Raji (cell line): ENCODE measurements around the gene GALNT9.

Experiments
- POLR2A ChIP-seq: IDR thresholded peaks from 2 replicates; pipeline ENCODE4 v1.6.1; 2011; ENCODE audit warnings: low read depth, low read length, control low read depth; ENCODE audit not compliant: insufficient read depth

GALNT9 gene

GRCh38 chr12:132326646-132327045 is 2.7 kb downstream of the GALNT9 start:
- no peak for TF ChIP-seq POLR2A

DNA sequence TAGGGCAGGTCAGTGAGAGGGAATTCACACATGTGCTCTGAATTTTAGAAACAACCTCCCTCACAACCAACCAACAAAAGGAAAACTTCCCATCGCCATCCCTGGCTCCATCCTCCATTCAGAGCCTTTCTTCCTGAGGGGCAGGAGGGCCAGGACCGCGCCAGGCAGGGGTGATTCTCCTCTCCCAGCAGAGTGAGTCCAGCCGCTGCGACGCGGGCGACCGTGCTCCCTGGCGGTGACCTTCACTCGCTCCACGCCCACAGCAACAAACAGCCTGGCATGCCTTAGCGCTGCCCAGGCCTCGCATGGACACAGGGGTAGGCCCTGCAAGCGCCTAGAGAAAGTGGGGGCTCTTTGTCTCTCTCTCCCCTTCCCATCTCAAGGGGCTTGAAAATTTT is 3.7 kb downstream of the GALNT9 start:
- no peak for TF ChIP-seq POLR2A

DNA sequence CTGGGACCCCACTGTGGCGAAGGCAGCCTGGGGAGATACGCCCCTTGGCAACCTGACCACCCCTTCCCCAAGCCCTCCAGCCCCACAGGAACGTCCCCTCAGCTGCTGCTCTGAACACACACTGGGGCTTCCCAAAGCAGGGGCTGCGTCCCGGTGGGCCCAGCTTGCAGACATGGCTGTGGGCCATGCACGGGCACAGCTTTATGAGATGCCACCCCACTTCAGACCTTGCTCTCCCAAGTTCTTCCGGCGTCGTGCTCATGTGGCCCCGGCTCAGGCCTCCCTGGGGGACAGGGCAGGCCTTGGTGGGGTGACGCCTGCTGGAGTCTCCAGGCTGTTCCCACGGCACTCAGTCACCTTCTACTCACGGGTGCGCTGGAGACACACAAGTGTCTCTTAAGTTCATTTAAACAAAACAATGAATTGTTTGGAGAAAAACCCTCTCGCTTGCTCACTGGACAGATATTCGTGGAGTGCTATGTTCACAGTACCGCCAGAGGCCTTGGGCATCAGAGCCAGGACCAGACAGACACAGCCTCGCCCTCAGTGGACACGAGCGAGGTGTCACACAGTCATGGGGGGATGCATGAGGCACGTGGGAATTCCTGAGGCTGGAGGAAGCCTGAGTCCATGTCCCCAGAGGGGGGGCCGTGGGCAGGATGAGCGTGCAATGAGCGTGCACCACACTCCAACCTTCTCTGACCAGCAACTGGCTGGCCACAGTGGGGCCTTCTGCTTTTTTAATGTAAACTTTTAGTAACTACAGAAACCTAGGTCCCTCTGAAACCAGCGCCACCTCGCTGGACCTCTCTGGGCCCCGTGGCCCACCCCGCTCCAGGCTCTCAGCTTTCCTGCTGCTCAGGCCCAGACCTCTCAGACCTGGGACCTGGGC is 4.3 kb downstream of the GALNT9 start:
- TF ChIP-seq POLR2A = no peak

- no peak for TF ChIP-seq POLR2A
Observed at GRCh38 chr12:132324173-132324572, 5.2 kb downstream of the GALNT9 start.

DNA sequence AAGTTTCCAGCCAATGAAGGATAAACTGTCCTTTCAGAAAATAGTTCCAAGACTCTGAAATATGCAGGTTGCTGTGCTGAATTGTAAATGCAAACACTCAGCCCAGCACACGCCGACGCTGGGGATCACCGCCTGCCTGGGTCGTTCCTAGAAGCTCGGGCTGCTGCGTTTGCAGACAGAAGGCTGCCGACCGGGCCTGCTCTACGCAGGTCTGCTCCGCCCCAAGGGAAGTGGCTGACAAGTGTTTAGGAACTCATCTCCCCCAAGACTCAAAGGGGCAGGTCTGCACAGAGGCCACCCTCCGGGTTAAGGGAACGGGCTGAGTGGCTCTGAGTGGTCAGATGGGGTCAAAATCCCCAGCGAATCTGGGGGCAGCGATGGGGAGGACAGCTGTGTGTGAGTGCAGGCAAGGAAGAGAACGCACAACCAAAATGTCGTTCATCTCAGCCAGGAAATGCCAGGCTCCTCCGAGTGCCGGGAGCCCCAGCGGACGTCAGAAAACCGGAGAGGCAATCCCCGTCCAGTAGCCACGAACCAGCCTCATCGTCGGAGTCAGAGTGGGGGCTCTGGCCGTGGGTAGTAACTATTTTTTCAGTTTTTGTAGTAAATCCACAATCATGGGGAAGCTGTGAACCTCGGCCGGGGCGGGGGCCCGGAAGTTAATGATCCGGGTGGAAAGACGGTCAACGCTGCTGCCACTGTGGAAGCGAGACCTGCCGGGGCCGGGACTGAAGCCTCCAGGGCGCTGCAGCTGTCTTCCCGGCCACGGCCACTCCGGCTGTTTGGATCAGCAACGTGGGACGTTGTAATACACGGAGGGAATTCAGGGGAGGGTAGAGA is 6.0 kb downstream of the GALNT9 start:
- TF ChIP-seq POLR2A = no peak

DNA sequence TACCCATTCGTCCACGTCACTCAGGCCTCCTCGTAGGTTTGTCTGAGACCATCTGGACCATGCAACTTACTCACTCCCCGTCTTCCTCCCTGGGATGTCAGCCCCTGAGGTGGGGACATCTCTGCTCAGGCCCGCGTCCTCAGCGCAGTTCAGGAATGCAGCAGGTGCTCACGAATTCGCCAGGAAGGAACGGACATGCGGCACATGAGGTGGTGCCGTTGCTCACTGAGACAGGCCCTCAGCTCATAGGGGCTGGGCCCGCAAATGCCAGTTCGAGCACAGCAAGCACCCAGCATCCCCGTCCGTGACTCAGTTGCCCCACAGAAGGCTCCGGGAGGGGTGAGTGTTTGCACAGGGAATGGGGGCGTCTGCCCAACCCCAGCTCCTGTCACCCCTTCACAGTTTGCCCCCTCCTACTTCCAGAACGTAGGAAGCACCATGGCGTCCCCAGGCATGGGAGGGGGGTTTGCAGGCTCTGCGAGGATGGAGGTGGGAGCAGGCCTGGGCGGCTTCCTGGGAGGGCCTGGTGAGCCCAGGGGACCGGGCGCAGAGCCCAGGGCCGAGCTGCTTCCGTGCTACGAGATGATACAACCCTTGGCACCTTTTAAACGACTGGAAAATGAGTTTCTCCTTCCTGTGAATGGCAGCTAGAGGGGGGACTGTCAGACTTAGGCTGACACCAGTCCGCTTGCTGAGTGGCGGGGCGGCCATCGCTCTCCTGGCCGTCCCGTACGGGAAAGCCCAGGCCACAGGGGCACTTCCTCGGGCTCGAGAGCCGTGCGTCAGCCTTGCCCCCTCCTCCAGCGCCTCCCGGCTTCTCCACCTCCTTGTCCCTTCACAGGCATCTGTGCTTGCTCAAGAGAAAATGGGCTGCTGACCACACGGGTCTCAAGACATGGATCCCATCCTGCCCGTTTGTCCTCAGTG is 6.9 kb downstream of the GALNT9 start:
- TF ChIP-seq POLR2A = no peak

DNA sequence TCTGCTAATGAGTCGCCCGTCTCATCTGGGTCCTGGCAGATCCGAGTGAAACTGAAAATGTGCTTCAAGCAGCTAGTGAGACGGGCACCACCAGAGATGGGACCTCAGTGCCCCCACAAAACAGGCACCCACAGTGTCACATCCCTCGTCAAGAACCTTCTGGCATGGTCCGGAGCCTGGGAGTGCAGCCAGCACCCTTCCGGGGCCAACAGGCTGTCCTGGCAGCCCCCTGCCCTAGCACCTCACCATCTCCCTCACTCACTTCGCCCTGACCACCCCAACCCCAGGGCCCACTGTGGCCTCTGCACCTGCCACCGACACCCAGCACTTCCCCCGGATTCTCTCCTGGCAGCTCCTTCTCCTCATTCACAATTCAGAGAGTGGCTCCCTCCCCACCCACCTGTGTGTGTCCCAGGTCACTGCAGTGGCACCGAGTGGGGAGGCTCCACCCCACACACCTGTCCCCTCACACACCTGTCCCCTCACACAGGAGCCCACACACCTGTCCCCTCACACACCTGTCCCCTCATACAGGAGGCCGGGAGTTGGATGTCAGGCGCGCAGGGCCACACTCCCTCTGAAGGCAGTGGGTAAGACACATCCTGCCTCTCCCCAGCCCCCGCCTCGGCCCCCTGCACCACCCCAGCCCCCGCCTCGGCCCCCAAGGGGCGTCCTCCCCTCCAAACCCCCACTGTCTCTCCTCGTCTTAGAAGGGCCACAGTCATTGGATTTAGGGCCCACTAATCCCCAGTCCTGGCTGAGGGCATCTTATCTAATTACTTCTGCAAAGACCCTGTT is 7.9 kb downstream of the GALNT9 start:
- no peak for TF ChIP-seq POLR2A

DNA sequence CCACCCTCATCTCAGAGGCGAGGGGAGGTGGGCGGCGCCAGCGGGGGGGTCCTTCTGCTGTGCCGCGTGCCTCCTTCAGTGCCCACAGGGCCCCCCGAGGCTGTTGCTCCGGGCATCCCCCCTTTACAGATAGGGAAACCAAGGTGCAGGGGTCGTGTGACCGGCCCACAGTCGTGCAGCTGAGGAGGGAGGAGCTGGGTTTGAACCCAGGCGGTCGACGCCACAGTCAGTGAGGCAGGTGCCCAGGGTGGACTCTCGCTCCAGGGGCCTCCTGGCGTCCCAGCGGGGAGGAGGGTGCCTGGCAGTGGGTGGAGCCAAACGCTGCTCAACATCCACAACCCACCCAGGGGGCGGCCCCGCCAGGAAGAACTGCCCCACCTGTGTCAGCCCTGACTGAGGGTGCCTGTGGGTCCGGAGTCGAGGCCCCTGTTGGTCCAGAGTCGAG is 8.6 kb downstream of the GALNT9 start:
- no peak for TF ChIP-seq POLR2A

GRCh38 chr12:132319991-132320570 is 9.3 kb downstream of the GALNT9 start:
- TF ChIP-seq POLR2A = no peak

DNA sequence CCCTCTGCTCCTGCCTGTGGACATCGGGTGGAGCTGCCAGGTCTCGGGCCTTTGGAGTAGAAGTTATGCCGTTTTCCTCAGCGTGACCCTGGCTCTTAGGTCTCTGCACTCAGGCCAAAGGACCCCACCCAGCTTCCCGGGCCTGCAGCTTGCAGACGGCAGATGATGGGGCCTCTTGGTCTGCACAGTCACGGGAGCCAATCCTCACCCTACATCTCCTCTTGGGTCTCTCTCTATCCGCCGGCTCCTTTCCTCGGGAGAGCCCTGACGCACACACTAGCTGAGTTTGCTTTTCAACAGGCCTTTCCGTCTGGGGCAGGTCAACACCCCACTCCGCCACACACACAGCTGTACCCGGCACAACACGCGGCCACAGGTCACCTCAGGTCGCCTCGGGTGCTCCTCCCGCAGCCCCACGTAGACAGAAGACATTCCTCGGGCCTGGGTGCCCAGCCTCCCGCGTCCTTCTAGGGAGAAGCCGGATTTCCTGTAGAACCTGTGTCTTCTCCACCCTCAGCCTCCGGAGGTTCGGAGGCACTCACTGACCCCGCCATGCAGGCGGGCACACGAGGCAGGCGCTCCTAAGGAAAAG is 9.9 kb downstream of the GALNT9 start:
- TF ChIP-seq POLR2A = no peak

GRCh38 chr12:132318618-132319033 is 10.8 kb downstream of the GALNT9 start:
- no peak for TF ChIP-seq POLR2A

- no peak for TF ChIP-seq POLR2A
Observed at GRCh38 chr12:132318135-132318534, 11.3 kb downstream of the GALNT9 start.

DNA sequence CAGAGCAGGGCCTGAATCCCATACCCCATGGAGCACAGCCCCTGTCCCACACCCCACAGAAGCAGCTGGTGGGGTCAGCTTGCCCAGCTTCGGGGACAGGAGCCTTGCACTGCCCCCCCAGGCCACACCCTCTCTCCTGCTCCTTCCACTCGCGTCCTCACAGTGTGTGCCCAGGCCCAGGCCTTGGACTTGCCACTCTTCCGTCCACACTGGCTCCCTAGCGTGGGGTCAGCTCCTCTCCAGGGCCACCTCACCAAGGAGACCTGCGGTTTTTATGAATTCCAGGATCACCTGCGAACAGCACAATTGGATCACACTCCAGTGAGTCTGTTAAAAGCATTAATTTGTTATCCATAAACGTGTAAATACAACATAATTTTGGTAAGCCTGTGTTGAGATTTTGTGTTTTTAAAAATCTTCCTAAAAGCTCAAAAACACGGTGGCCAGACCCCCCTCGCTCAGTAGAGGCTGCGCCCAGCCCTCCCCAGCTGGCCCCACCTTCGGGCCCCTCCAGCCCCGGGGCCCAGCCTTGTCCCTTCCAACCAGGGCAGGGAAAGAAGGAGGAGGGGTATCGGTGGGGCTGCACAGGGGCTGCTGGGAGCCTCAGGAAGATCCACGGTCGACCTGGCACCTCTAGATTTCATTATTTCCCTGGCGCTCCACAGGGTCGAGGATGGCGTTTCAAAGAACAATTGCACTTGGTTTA is 12.0 kb downstream of the GALNT9 start:
- TF ChIP-seq POLR2A = no peak
